ENCODE data around the gene METTL15.
"Not testable (repeated sequence)": the region's sequence is repeated elsewhere in the genome, so short reads cannot be mapped to it uniquely, and the experiment has no call there.

- not testable (repeated sequence) for TF ChIP-seq CTCF, POLR2A (IDR thresholded peaks at IDR 0.05)
Measured at GRCh38 chr11:28087192-28087591, 21.0 kb upstream of the METTL15 start.
